ENCODE data around the gene DNAAF2.

The DNAAF2 gene

DNA sequence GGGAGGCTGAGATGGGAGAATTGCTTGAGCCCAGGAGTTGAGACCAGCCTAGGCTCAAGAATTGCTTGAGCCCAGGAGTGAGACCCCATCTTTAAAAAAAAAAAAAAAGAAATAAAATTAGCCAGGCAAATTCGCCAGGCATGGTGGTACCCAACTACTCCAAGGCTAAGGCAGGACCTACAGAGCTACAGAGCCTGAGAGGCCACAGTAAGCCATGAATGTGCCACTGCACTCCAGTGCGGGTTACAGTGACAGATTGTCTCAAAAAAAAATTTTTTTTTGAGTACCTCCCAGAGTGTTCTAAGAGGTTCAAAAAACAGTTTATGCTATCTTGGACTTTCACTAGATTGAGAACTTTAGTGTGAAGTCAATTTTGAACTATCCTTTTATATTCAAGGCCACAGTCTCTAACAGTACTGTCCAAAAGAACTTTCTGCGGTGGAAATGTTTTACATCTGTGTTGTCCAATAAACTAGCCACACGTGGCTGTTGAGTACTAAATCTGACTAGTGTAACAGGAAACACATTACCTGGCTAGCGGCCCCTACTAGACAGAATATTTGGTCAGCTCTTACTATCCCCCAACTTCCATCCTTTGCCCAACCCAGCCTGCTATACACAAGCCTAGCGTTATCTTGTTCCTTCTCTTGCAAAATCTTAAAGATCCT is 17.1 kb downstream of the DNAAF2 start:
- no peak for DNase-seq (ENCODE audit: low read depth in 1 of 2, low spot score in 1 of 2)
- in situ Hi-C loops (cut with HindIII; ENCODE audit: low pct_unique_long_range_greater_than_20kb, low sequenced_read_pairs), result no loop called here
- TF ChIP-seq JUND (IDR thresholded peaks at IDR 0.05; ENCODE audit: low read depth), result no peak

DNA sequence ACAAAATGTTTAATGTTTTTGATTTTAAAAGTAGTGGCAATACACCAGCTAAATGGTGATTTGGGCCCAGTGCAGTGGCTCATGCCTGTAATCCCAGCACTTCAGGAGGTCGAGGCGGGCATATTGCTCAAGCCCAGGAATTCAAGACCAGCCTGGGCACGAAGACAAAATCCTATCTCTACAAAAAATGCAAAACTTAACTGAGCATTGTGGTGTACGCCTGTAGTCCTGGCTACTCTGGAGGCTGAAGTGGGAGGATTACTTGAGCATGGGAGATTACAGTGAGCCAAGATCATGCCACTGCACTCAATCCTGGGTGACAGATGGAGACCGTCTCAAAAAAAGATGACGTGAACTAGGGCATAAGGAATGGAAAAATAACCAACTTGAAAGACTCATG is 19.3 kb downstream of the DNAAF2 start:
- in situ Hi-C loops (cut with HindIII; ENCODE audit: low pct_unique_long_range_greater_than_20kb, low sequenced_read_pairs), result no loop called here
- no peak for TF ChIP-seq JUND (IDR thresholded peaks at IDR 0.05; ENCODE audit: low read depth)
- no peak for DNase-seq (ENCODE audit: low read depth in 1 of 2, low spot score in 1 of 2)

DNA sequence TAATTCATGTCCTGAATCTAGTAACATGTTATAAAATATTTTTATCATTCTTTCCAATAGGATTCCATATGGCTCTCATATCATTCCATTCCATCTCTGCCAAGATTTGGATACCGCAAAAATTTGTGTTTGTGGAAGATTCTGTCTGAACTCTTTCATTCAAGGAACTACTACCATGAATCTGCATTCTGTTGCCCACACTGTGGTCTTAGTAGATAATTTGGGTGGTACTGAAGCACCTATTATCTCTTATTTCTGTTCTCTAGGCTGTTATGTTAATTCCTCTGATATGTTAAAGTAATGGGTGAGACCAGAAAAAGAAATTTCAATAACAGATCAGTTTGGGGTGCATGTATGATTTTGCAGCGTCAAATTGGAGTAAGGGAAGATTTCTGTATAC is 20.8 kb downstream of the DNAAF2 start:
- no peak for DNase-seq (ENCODE audit: low read depth in 1 of 2, low spot score in 1 of 2)
- no peak for TF ChIP-seq JUND (IDR thresholded peaks at IDR 0.05; ENCODE audit: low read depth)
- in situ Hi-C loops (cut with HindIII; ENCODE audit: low pct_unique_long_range_greater_than_20kb, low sequenced_read_pairs), result no loop called here

DNA sequence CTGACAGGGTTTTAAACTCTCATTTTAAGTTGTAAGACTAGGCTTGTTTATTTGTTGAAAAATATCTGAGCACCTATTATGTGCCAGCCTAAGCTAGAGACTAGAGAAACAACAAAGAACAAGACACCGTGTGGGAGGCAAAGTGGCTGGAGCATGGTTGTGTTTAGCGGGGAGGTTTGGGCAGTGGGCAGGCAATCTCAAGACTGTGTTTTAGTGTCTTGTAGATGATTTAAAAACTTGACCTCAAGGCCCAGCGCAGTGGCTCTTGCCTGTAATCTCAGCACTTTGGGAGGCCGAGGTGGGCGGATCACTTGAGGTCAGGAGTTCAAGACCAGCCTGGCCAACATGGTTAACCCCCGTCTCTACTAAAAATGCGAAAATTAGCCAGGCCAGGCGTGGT is 22.4 kb downstream of the DNAAF2 start:
- TF ChIP-seq JUND (IDR thresholded peaks at IDR 0.05; ENCODE audit: low read depth), result no peak
- DNase-seq (ENCODE audit: low read depth in 1 of 2, low spot score in 1 of 2), result no peak
- in situ Hi-C loops (cut with HindIII; ENCODE audit: low pct_unique_long_range_greater_than_20kb, low sequenced_read_pairs), result no loop called here

DNA sequence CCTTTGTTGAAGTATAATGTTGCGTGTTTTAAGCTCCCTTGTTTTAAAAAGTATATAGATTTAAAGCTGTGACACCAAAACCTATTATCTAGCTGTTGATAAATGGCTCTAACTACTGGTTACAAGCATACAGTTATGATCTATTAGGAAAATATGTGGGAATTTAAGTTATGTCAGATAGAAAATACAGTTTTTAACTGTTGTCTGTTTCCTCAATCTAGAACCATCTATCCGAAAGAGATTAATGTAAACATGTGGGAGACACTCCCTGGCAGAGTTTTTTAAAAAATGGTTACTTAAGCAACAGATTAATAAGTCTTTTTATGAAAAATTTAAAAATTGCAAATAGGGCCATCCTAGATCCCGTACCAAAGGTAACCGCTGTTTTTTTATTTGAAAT is 22.8 kb downstream of the DNAAF2 start:
- in situ Hi-C loops (cut with HindIII; ENCODE audit: low pct_unique_long_range_greater_than_20kb, low sequenced_read_pairs), result no loop called here
- DNase-seq (ENCODE audit: low read depth in 1 of 2, low spot score in 1 of 2), result no peak
- no peak for TF ChIP-seq JUND (IDR thresholded peaks at IDR 0.05; ENCODE audit: low read depth)

DNA sequence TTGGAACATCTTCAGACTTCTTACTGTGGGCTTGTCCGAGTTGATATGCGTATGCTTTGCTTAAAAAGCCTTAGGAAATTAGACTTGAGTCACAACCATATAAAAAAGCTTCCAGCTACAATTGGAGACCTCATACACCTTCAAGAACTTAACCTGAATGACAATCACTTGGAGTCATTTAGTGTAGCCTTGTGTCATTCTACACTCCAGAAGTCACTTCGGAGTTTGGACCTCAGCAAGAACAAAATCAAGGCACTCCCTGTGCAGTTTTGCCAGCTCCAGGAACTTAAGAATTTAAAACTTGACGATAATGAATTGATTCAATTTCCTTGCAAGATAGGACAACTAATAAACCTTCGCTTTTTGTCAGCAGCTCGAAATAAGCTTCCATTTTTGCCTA is 27.5 kb downstream of the DNAAF2 start:
- in situ Hi-C loops (cut with HindIII; ENCODE audit: low pct_unique_long_range_greater_than_20kb, low sequenced_read_pairs), result no loop called here
- no peak for TF ChIP-seq JUND (IDR thresholded peaks at IDR 0.05; ENCODE audit: low read depth)
- no peak for DNase-seq (ENCODE audit: low read depth in 1 of 2, low spot score in 1 of 2)

DNA sequence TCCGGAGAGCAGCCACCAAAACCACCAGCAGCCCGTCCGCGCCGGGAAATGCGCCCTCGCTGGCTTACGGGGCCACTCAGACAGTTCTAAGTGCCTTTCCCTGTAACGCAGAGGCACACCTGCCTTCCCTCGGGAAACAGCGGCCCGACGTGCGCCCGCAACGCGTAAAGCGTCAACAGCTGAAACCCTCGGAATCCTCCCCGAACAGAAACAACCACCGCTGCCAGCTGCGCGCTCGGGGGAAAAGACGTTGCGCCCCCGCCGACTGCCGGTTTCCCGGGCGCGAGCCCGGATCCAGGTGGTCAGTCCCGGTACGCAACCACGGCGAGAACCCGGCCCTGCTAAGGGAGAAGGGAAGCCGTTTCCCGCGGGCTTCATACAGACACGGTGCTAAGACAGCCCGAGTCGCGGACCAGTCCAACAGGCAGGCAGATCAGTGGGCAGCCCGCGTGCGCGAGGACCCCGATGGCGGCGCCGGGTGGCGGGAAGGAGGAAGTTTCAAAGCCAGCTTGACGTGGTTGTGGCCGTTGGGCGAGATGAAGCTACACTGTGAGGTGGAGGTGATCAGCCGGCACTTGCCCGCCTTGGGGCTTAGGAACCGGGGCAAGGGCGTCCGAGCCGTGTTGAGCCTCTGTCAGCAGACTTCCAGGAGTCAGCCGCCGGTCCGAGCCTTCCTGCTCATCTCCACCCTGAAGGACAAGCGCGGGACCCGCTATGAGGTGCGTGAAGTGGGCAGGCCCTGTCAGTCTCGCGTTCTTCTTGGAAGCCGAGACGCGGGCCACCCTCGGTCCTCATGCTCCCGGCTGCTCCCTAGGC is 36.4 kb downstream of the DNAAF2 start, which contains the start of gene LRR1:
LRR1 (plus strand) TSS at position 456 of the 816 bp plus-strand sequence; CDS start at position 537, 81 bp downstream.
- DNase-seq (ENCODE audit: low read depth in 1 of 2, low spot score in 1 of 2), result peak; percentile 83 to 93
- in situ Hi-C loops (cut with HindIII; ENCODE audit: low pct_unique_long_range_greater_than_20kb, low sequenced_read_pairs), result no loop called here
- no peak for TF ChIP-seq JUND (IDR thresholded peaks at IDR 0.05; ENCODE audit: low read depth)

DNA sequence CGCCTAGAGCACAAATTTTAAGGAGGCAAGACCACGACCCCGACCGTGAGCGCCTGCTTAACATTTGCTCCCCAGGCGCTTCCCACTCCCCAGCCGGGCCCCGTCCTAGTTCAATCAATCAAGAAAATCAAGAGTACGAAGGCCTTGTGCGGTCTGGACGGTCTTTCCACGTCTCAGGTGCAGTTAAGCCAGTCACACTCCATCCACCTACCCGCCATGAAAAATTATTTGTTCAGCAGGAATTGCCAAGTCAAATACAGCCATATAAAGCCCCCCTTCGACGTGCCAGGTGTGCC is 36.9 kb downstream of the DNAAF2 start:
- no peak for DNase-seq (ENCODE audit: low read depth in 1 of 2, low spot score in 1 of 2)
- TF ChIP-seq JUND (IDR thresholded peaks at IDR 0.05; ENCODE audit: low read depth), result no peak
- in situ Hi-C loops (cut with HindIII; ENCODE audit: low pct_unique_long_range_greater_than_20kb, low sequenced_read_pairs), result no loop called here

DNA sequence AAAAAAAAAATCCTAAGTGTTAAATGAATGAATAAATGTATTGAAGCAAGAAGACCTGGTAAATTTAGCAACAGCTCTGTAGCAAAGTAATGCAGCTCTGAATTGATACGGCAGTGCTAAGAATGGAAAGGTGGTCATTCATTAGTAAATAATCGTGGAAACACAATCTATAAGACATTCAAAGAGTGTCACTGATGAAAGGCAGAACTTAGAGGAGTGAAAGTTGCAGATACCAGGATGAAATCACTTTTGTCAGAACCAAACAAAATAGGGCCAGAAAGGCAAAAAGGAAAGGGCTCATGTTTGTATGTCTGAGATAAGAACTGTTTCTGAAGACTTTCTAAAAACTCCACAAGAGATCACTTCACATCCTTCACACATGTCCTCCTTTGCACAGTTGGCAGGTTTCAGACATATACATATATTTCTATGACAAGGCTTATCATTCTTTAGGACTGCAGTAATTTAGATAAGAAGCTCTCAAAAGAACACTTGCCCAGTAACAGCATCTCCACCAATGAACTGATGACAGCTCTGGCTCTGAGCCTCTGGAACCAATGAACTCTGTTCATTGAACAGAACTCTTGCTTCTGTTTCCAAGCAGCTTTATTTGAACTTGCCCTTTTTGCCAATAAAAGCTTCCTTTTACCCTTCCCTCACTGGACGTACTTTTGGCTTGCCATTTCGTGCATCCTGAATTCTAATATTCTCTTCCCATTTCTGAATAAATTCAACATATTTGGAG is 40.5 kb downstream of the DNAAF2 start:
- no peak for TF ChIP-seq JUND (IDR thresholded peaks at IDR 0.05; ENCODE audit: low read depth)
- DNase-seq (ENCODE audit: low read depth in 1 of 2, low spot score in 1 of 2), result no peak
- in situ Hi-C loops (cut with HindIII; ENCODE audit: low pct_unique_long_range_greater_than_20kb, low sequenced_read_pairs), result no loop called here

DNA sequence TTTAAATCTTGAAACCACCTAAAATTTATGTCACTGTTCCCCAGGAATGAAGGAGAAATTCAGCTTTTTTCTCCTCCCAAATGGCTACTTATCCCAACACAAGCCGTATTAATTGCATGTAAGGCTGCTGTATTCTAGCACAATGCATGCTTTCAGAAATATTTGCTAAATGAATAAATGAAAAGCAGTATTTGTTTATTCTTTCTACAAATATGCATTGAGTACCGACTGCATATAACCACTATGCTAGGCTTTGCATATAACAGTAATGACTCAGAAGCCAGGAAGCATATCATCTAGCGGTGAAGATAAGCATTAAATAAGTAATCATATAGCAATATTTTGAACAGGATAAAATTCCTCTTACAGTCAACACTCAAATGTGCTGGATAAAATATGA is 42.0 kb downstream of the DNAAF2 start:
- DNase-seq (ENCODE audit: low read depth in 1 of 2, low spot score in 1 of 2), result no peak
- TF ChIP-seq JUND (IDR thresholded peaks at IDR 0.05; ENCODE audit: low read depth), result no peak
- in situ Hi-C loops (cut with HindIII; ENCODE audit: low pct_unique_long_range_greater_than_20kb, low sequenced_read_pairs), result no loop called here

DNA sequence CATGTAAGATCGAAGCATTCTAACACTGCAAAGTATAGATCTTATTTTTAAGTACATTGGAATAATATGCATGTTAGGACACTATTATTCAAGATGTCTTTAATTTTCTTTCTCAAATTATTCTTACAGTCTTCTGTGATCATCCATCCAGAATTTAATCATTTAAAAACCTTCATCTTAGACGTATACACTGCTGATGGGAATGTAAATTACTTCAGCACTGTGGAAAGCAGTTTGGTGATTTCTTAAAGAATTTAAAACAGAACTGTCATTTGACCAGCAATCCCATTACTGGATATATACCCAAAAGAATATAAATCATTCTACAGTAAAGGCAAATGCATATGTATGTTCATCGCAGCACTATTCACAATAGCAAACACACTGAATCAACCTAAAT is 45.7 kb downstream of the DNAAF2 start:
- no peak for TF ChIP-seq JUND (IDR thresholded peaks at IDR 0.05; ENCODE audit: low read depth)
- in situ Hi-C loops (cut with HindIII; ENCODE audit: low pct_unique_long_range_greater_than_20kb, low sequenced_read_pairs), result no loop called here
- no peak for DNase-seq (ENCODE audit: low read depth in 1 of 2, low spot score in 1 of 2)

DNA sequence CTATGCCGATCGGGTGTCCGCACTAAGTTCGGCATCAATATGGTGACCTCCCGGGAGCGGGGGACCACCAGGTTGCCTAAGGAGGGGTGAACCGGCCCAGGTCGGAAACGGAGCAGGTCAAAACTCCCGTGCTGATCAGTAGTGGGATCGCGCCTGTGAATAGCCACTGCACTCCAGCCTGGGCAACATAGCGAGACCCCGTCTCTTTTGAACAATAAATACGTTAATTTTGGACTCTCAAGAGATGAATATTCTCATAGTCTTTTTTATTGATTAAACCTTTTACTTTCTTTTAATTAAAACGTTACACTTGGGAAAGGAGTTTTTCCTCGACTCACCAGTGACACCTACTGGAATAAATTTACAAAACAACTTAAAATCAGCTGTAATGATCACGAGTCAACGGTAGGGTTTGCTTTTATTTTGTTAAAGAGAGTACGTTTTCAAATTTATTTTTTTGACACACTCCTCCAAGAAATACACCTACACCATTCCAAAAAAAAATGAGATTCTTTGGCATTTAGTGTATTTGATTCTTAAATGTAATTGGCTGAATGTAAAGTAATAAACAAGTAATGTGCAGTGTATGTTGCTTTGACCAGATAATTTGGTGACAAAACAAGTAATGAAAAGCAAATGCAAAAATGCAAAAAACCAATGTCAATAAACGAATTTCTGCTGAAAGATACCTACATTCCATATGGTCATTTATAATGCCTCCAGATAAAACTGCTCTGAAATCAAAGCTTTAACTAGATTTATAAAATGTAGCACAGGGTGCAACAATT is 48.2 kb downstream of the DNAAF2 start:
- DNase-seq (ENCODE audit: low read depth in 1 of 2, low spot score in 1 of 2), result peak in 1 of 2 experiments; percentile 89
- TF ChIP-seq JUND (IDR thresholded peaks at IDR 0.05; ENCODE audit: low read depth), result no peak
- in situ Hi-C loops (cut with HindIII; ENCODE audit: low pct_unique_long_range_greater_than_20kb, low sequenced_read_pairs), result no loop called here

All from T47D (cell line).